Esophagus muscularis mucosa (tissue), 4 donors: ENCODE data around the gene TERT. TPM values are rescaled to one million over a fixed set of nuclear protein-coding genes. Genes with fewer than 3 reads are reported as not detected.

Experiments
- DNase-seq: peaks from one replicate; pipeline ENCODE4 v3.0.0-alpha.2; 2017; ENCODE audit errors: extremely low spot score
- H3K27ac ChIP-seq, 4 donors: fragments of 200-600 bp; sonication (generic); replicated peaks in 1 of 4; 1 replicate in 3 of 4; 2 replicates in 1 of 4; pipeline ENCODE4 v1.5.1; 2016 to 2019; ENCODE audit warnings: mild to moderate bottlenecking in 1 of 4
- H3K27me3 ChIP-seq, 4 donors: fragments of 200-600 bp; sonication (generic); one replicate each; pipeline versions ENCODE4 v1.5.1 to v1.6.0; 2016 to 2019
- H3K36me3 ChIP-seq, 4 donors: fragments of 200-600 bp; sonication (generic); one replicate each; pipeline ENCODE4 v1.5.1; 2016 to 2019
- H3K4me1 ChIP-seq, 4 donors: fragments of 200-600 bp; sonication (generic); one replicate each; pipeline ENCODE4 v1.5.1; 2016 to 2019
- H3K4me3 ChIP-seq, 4 donors: fragments of 200-600 bp; sonication (generic); 1 replicate in 2 of 4; 2 replicates in 2 of 4; pipeline ENCODE4 v1.5.1; 2016 to 2019; ENCODE audit warnings: mild to moderate bottlenecking in 4 of 4, moderate library complexity in 1 of 4
- H3K9me3 ChIP-seq, 4 donors: fragments of 200-600 bp; sonication (generic); 1 replicate in 3 of 4; 2 replicates in 1 of 4; pipeline ENCODE4 v1.5.1; 2016 to 2019
- EP300 ChIP-seq: sonication (generic); formaldehyde crosslinking; IDR thresholded peaks from one replicate; pipeline ENCODE4 v1.6.1; 2017; ENCODE audit warnings: antibody characterized with exemption
- POLR2A ChIP-seq: fragments of 450-650 bp; IDR thresholded peaks from one replicate; pipeline ENCODE4 v1.6.1; 2017; ENCODE audit warnings: antibody characterized with exemption, moderate library complexity, mild to moderate bottlenecking, low read depth
- POLR2AphosphoS5 ChIP-seq, 2 donors: sonication (generic); formaldehyde crosslinking; IDR thresholded peaks; one replicate each; pipeline ENCODE4 v1.6.1; 2017; ENCODE audit warnings: antibody characterized with exemption in 2 of 2
- WGBS: methylation state at CpG from one replicate; pipeline ENCODE4 v1.1.5; 2018; 5-methylcytosine and 5-hydroxymethylcytosine counted together
- intact Hi-C: fragments of 100-400 bp; cut with DNase I; formaldehyde crosslinking; loops from one replicate; pipeline ENCODE4 v1.15.1; 2023
- total RNA-seq, 4 donors: library from RNA; depleted of rRNA; stranded (reverse); fragments of >200 nt; gene quantifications; one replicate each; pipeline versions ENCODE4 v1.1.0 to v1.2.1, GENCODE V29; 2016
- TF ChIP-seq, protein P1 (sequence below), 3 experiments: fragments of 200-600 bp in 2 of 3; fragments of 450-650 bp in 1 of 3; sonication (generic) in 2 of 3; IDR thresholded peaks; one replicate each; pipeline ENCODE4 v1.5.1; 2017 to 2019; ENCODE audit warnings: antibody characterized with exemption in 3 of 3, mild to moderate bottlenecking in 2 of 3, moderate library complexity in 1 of 3

TERT gene
- total RNA-seq, 4 donors from 2014 or later: not detected

DNA sequence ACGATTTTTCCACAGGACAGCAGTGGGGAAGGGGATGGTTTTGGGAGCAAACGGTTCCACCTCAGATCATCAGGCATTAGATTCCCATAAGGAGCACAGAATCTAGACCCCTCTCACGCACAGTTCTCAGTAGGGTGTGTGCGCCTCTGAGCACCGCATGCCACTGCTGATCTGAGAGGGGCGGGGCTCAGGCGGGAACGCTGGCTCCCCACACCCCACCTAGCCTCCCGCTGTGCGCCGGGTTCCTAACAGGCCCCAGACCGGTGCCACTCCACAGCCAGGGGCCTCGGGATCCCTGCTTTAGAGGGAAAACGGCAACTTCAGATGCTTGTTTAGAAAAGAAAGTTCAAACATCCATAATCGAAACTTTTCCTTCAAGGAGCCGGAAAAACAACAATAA, 20.4 kb downstream of the TERT start:
- Histone ChIP-seq H3K27me3 (no peaks in the 10 kb centered on the region), H3K9me3 (peaks cover 0 to 12% (median 4%) of the 10 kb centered on the region in 4 donors), H3K27ac (no peak overlapping the region), H3K4me1 (no peaks in the 10 kb centered on the region), H3K36me3 (no peaks in the 10 kb centered on the region), H3K4me3 (no peak overlapping the region)
- no peak for TF ChIP-seq POLR2A
- TF ChIP-seq POLR2AphosphoS5 (IDR thresholded peaks at IDR 0.05): no peak
- TF ChIP-seq EP300: no peak
- TF ChIP-seq, protein P1, sequence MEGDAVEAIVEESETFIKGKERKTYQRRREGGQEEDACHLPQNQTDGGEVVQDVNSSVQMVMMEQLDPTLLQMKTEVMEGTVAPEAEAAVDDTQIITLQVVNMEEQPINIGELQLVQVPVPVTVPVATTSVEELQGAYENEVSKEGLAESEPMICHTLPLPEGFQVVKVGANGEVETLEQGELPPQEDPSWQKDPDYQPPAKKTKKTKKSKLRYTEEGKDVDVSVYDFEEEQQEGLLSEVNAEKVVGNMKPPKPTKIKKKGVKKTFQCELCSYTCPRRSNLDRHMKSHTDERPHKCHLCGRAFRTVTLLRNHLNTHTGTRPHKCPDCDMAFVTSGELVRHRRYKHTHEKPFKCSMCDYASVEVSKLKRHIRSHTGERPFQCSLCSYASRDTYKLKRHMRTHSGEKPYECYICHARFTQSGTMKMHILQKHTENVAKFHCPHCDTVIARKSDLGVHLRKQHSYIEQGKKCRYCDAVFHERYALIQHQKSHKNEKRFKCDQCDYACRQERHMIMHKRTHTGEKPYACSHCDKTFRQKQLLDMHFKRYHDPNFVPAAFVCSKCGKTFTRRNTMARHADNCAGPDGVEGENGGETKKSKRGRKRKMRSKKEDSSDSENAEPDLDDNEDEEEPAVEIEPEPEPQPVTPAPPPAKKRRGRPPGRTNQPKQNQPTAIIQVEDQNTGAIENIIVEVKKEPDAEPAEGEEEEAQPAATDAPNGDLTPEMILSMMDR (IDR thresholded peaks at IDR 0.05): no peak
- intact Hi-C loops: no loop called here
- 85% methylated on average over 11 of the region's 16 CpGs for WGBS
- DNase-seq: no peak

- Histone ChIP-seq H3K4me3 (no peak overlapping the region), H3K27ac (no peak overlapping the region), H3K4me1 (no peaks in the 10 kb centered on the region), H3K27me3 (no peaks in the 10 kb centered on the region), H3K9me3 (peaks cover 0 to 5% (median 0%) of the 10 kb centered on the region in 4 donors), H3K36me3 (no peaks in the 10 kb centered on the region)
- TF ChIP-seq EP300: no peak
- TF ChIP-seq, protein P1 (IDR thresholded peaks at IDR 0.05): no peak
- DNase-seq: no peak
- 90% methylated on average over 11 of the region's 20 CpGs for WGBS
- intact Hi-C loops: no loop called here
Measured at GRCh38 chr5:1273745-1274144, 21.1 kb downstream of the TERT start.

GRCh38 chr5:1272201-1272600, 22.7 kb downstream of the TERT start:
- 94% methylated on average over 15 of the region's 21 CpGs for WGBS
- Histone ChIP-seq H3K4me3 (no peak overlapping the region), H3K27ac (no peak overlapping the region), H3K27me3 (no peaks in the 10 kb centered on the region), H3K36me3 (no peaks in the 10 kb centered on the region), H3K4me1 (no peaks in the 10 kb centered on the region), H3K9me3 (no peaks in the 10 kb centered on the region)
- DNase-seq: no peak
- intact Hi-C loops: no loop called here
- TF ChIP-seq POLR2A: no peak
- no peak for TF ChIP-seq EP300
- no peak for TF ChIP-seq POLR2AphosphoS5 (IDR thresholded peaks at IDR 0.05)
- TF ChIP-seq, protein P1 (IDR thresholded peaks at IDR 0.05): no peak

DNA sequence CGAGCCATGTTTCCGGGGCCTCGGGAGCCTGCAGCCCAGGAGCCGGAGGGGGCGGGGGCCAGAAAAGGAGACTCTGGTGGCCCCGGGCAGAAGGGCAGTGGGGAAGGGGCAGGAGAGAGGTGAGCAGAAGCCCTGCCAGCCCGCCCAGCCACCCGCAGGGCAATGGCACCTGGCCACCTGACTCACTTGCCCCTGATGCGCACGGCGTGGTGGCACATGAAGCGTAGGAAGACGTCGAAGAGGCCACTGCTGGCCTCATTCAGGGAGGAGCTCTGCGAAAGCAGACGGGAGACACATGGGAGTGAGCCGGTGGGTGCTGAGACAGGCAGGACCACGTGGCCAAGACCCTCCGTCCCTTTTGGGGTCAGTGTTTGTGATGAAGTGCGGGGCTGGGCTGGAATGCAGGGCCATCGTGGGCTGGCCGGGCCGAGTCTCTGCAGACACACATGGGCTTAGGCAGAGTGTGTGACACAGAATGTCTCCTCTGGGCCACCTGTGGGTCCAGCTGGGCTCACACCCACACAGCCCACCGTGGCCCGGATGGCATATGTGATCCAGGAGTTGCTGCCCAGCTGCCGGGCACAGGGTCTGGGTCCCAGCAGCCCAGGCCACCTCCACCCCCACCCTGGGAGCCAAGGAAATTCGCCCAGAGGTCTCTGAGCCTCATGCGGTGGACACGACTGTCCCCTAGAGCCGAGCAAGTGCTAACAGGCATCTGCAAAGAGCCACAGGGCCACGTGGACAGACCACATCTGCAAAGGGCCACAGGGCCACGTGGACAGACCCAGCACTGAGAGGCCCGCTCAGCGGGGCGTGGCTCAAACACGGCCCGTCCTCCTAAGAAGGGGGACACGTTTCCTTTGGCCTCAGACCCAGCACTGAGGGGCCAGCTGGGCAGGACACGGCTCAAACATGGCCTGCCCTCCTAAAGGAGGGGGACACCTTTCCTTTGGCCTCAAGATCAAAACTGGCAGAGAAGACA, 23.6 kb downstream of the TERT start:
- no peak overlapping the region for H3K4me3 ChIP-seq
- no peaks in the 10 kb centered on the region for H3K4me1 ChIP-seq
- H3K27ac ChIP-seq: no peak overlapping the region
- DNase-seq: no peak
- TF ChIP-seq, protein P1 (IDR thresholded peaks at IDR 0.05): no peak
- TF ChIP-seq EP300: no peak
- TF ChIP-seq POLR2A: no peak
- TF ChIP-seq POLR2AphosphoS5 (IDR thresholded peaks at IDR 0.05): no peak
- H3K9me3 ChIP-seq: no peaks in the 10 kb centered on the region
- no peaks in the 10 kb centered on the region for H3K27me3 ChIP-seq
- H3K36me3 ChIP-seq: no peaks in the 10 kb centered on the region
- 91% methylated on average over 25 of the region's 39 CpGs for WGBS
- intact Hi-C loops: no loop called here
